ENCODE measurements around the gene RANBP10. TPM values are rescaled to one million over a fixed set of nuclear protein-coding genes. Genes with fewer than 3 reads are reported as not detected.

The RANBP10 gene
- polyA plus RNA-seq, 1 donor, result 18.0 TPM

DNA sequence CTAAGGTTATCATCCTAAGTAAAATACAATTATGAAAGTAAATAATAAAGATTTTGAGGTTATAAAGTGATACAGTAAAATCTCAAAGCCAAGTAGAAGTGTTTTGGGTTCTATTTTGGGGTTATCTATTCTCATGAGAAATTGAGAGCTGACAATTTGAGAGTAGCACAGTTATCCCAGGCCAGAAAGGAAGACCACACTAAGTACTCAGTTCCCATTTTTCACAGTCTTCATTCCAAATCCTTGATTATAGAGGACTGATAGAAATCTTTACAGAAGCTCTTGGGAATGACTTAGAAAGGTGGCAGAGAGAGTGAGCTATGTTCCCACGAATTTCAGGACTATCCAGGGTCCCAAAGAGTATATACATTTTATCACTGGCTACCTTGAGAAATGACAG is 91.8 kb downstream of the RANBP10 start:
- WGBS (ENCODE audit: insufficient coverage, low lambda C conversion rate), result no CpG with 5 or more reads among the region's 1 CpG
- Histone ChIP-seq H3K27ac (ENCODE audit: low read length) (no peak overlapping the region), H3K4me3 (ENCODE audit: low read length) (no peak overlapping the region), H3K36me3 (ENCODE audit: control insufficient read depth, insufficient read depth, low read length) (no peaks in the 10 kb centered on the region), H3K27me3 (ENCODE audit: control insufficient read depth, insufficient read depth, low read length) (peaks cover 64% of the 10 kb centered on the region), H3K4me1 (ENCODE audit: control insufficient read depth, insufficient read depth, low read length) (peaks cover 7% of the 10 kb centered on the region), H3K9me3 (ENCODE audit: control insufficient read depth, low read depth, low read length) (no peaks in the 10 kb centered on the region)
- DNase-seq, result no peak

DNA sequence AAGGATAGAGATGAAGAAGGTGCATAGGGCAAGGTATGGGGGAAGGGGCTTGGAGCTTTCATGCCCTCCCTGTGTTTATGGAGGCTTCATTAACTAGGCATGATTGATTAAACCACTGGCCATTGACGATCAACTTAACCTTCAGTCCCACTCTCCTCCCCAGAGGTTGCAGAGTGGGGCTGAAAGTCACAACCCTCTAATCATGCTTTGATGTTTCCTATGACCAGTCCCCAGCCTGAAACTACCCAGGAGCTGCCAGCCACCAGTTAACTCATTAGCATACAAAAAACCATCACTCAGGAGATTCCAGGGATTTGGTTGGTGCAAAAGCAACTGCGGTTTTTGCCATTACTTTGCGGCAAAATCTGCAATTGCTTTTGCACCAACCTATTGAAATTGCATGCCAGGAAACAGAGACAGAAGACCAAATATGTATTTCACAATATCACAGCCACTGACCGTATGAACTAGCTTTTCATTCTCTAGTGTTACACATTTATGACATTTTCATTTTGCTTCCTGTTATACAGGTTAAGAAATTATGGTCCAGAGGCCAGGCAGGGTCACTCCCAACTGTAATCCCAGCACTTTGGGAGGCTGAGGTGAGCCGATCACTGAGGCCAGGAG is 92.6 kb downstream of the RANBP10 start:
- Histone ChIP-seq H3K9me3 (ENCODE audit: control insufficient read depth, low read depth, low read length) (no peaks in the 10 kb centered on the region), H3K27me3 (ENCODE audit: control insufficient read depth, insufficient read depth, low read length) (peaks cover 68% of the 10 kb centered on the region), H3K27ac (ENCODE audit: low read length) (no peak overlapping the region), H3K4me1 (ENCODE audit: control insufficient read depth, insufficient read depth, low read length) (peaks cover 7% of the 10 kb centered on the region), H3K36me3 (ENCODE audit: control insufficient read depth, insufficient read depth, low read length) (no peaks in the 10 kb centered on the region), H3K4me3 (ENCODE audit: low read length) (no peak overlapping the region)
- WGBS (ENCODE audit: insufficient coverage, low lambda C conversion rate), result no CpG with 5 or more reads among the region's 5 CpGs
- no peak for DNase-seq

DNA sequence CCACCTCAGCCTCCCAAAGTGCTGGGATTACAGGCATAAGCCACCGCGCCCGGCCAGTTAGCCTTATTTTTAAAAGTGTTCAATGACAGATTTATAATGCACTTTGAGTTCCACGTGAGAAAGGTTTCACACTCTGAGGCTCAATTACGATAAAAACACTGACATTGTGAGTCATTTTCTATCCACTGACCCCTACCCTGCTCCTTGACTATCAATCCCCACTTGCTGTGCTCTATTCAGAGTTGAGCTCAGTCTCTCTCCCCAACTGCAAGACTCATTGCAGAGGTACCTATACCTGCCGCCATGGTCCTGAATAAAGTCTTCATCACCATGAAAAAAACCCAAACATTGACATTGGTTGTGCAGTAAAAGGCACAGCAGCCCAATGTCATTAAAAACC is 95.8 kb downstream of the RANBP10 start:
- no peak for DNase-seq
- Histone ChIP-seq H3K4me1 (ENCODE audit: control insufficient read depth, insufficient read depth, low read length) (peaks cover under 1% of the 10 kb centered on the region), H3K9me3 (ENCODE audit: control insufficient read depth, low read depth, low read length) (no peaks in the 10 kb centered on the region), H3K27me3 (ENCODE audit: control insufficient read depth, insufficient read depth, low read length) (peaks cover 62% of the 10 kb centered on the region), H3K4me3 (ENCODE audit: low read length) (no peak overlapping the region), H3K27ac (ENCODE audit: low read length) (no peak overlapping the region), H3K36me3 (ENCODE audit: control insufficient read depth, insufficient read depth, low read length) (no peaks in the 10 kb centered on the region)
- WGBS (ENCODE audit: insufficient coverage, low lambda C conversion rate), result 60% methylated on average over 1 of the region's 6 CpGs

DNA sequence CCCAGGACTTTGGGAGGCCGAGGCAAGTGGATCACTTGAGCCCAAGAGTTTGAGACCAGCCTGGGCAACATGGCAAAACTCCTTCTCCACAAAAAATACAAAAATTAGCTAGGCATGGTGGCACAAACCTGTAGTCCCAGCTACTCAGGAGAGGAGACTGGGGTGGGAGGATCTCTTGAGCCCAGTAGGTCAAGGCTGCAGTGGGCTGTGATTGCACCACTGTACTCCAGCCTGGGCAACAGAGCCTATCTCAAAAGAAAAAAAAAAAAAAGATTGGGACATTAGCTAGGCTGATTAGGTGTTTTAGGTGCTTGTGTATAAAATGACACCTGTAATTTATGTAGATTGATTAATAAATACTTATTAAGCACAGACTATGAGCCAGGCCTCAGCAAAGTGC is 97.3 kb downstream of the RANBP10 start:
- no peaks in the 10 kb centered on the region for H3K9me3 ChIP-seq (ENCODE audit: control insufficient read depth, low read depth, low read length)
- H3K27me3 ChIP-seq (ENCODE audit: control insufficient read depth, insufficient read depth, low read length), result peaks cover 60% of the 10 kb centered on the region
- H3K27ac ChIP-seq (ENCODE audit: low read length), result no peak overlapping the region
- H3K4me1 ChIP-seq (ENCODE audit: control insufficient read depth, insufficient read depth, low read length), result no peaks in the 10 kb centered on the region
- DNase-seq, result no peak
- H3K36me3 ChIP-seq (ENCODE audit: control insufficient read depth, insufficient read depth, low read length), result no peaks in the 10 kb centered on the region
- WGBS (ENCODE audit: insufficient coverage, low lambda C conversion rate), result no CpG with 5 or more reads among the region's 1 CpG
- H3K4me3 ChIP-seq (ENCODE audit: low read length), result no peak overlapping the region

DNA sequence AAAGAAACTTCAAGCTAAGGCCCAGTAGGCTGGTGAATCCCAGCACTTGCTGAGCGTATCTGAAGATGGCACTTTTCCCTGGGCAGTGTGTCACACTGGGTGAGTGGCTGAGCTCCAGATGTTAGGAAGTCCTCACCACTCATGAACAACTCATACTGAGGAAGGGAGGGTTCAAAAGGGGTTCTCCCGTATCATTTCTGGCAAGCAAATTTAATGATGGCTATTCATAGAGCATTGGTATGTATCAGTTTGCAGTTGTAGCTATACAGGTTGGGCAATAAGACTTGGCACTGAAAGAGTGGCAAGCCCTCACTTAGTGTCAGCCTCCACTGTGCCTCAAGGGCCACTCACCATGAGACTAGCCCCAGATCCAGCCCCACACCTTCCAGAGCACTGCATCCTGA is 98.0 kb downstream of the RANBP10 start:
- Histone ChIP-seq H3K27me3 (ENCODE audit: control insufficient read depth, insufficient read depth, low read length) (peaks cover 57% of the 10 kb centered on the region), H3K4me3 (ENCODE audit: low read length) (no peak overlapping the region), H3K27ac (ENCODE audit: low read length) (no peak overlapping the region), H3K4me1 (ENCODE audit: control insufficient read depth, insufficient read depth, low read length) (no peaks in the 10 kb centered on the region), H3K36me3 (ENCODE audit: control insufficient read depth, insufficient read depth, low read length) (no peaks in the 10 kb centered on the region), H3K9me3 (ENCODE audit: control insufficient read depth, low read depth, low read length) (no peaks in the 10 kb centered on the region)
- no CpG with 5 or more reads among the region's 2 CpGs for WGBS (ENCODE audit: insufficient coverage, low lambda C conversion rate)
- DNase-seq, result no peak

DNA sequence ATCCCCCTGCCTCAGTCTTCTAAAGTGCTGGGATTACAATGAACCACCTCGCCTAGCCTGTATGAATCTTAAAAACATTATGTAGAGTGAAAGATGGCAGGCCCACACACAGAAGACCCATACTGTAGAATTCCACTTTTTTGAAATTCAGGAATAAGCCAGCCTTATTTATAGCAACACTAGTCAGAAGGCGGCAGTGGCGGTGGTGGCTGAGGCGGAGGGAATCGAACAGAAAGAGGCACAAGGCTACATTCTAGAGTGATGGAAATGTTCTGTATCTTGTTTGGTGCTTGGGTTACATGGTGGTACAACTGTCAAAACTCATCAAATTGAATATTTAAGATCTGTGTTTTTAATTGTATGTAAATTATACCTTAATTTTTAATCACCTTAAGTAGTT is 98.6 kb downstream of the RANBP10 start:
- Histone ChIP-seq H3K9me3 (ENCODE audit: control insufficient read depth, low read depth, low read length) (no peaks in the 10 kb centered on the region), H3K36me3 (ENCODE audit: control insufficient read depth, insufficient read depth, low read length) (no peaks in the 10 kb centered on the region), H3K4me1 (ENCODE audit: control insufficient read depth, insufficient read depth, low read length) (no peaks in the 10 kb centered on the region), H3K27me3 (ENCODE audit: control insufficient read depth, insufficient read depth, low read length) (peaks cover 52% of the 10 kb centered on the region), H3K27ac (ENCODE audit: low read length) (no peak overlapping the region), H3K4me3 (ENCODE audit: low read length) (no peak overlapping the region)
- WGBS (ENCODE audit: insufficient coverage, low lambda C conversion rate), result no CpG with 5 or more reads among the region's 5 CpGs
- DNase-seq, result no peak

DNA sequence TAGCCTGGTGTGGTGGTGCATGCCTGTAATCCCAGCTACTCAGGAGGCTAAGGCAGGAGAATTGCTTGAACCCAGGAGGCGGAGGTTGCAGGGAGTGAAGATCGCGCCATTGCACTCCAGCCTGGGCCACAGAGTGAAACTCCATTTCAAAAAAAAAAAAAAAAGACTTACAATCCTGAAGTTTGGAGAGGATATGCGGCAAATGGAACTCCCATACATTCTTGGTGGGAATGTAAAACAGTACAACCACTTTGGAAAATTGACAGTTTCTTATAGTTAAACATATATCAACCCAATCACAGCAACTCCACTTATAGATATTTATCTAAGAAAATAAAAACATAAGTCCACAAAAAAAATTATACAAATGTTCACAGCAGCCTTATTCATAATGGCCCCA is 99.2 kb downstream of the RANBP10 start:
- peaks cover 53% of the 10 kb centered on the region for H3K27me3 ChIP-seq (ENCODE audit: control insufficient read depth, insufficient read depth, low read length)
- DNase-seq, result no peak
- no peaks in the 10 kb centered on the region for H3K9me3 ChIP-seq (ENCODE audit: control insufficient read depth, low read depth, low read length)
- no peaks in the 10 kb centered on the region for H3K4me1 ChIP-seq (ENCODE audit: control insufficient read depth, insufficient read depth, low read length)
- H3K27ac ChIP-seq (ENCODE audit: low read length), result no peak overlapping the region
- H3K36me3 ChIP-seq (ENCODE audit: control insufficient read depth, insufficient read depth, low read length), result no peaks in the 10 kb centered on the region
- WGBS (ENCODE audit: insufficient coverage, low lambda C conversion rate), result no CpG with 5 or more reads among the region's 4 CpGs
- H3K4me3 ChIP-seq (ENCODE audit: low read length), result no peak overlapping the region

DNA sequence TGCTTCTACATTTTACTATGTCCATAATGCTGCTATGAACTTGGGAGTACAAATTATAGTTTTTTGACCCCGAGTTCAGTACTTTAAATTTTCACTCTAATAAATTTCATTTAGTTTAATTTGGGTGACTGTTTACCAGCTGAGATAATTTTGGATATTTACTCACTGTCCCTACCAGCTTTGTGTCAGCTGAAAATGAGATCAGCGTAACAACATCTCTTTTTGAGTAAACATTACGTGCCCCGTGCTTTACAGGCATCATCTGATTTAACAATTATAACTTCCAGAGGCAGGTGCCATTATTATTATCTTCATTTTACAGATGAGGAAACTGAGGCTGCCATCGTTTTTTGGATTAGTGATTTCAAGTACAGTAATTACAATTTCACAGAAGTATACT is 102.2 kb downstream of the RANBP10 start:
- no peak overlapping the region for H3K4me3 ChIP-seq (ENCODE audit: low read length)
- no peaks in the 10 kb centered on the region for H3K4me1 ChIP-seq (ENCODE audit: control insufficient read depth, insufficient read depth, low read length)
- no peak overlapping the region for H3K27ac ChIP-seq (ENCODE audit: low read length)
- no peak for DNase-seq
- H3K9me3 ChIP-seq (ENCODE audit: control insufficient read depth, low read depth, low read length), result peaks cover 5% of the 10 kb centered on the region
- H3K27me3 ChIP-seq (ENCODE audit: control insufficient read depth, insufficient read depth, low read length), result peaks cover 31% of the 10 kb centered on the region
- WGBS (ENCODE audit: insufficient coverage, low lambda C conversion rate), result 83% methylated on average over 1 of the region's 5 CpGs
- H3K36me3 ChIP-seq (ENCODE audit: control insufficient read depth, insufficient read depth, low read length), result no peaks in the 10 kb centered on the region

DNA sequence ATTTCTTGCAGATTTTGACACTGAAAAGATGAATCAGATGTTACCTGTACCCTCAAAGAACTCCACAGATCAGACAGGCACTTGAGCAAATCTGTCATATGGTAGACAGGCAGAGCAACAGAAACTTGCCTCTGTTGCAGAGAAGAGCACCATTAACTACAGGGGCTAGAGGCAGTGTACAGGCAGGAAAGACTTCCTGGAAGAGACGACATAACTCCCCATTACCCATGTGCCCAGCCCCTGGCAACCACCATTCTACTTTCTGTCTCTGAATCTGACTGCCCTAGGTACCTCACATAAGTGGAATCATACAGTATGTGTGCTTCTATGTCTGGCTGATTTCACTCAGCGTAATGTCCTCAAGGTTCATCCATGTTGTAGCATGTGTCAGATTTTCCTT is 102.7 kb downstream of the RANBP10 start:
- no CpG with 5 or more reads among the region's 2 CpGs for WGBS (ENCODE audit: insufficient coverage, low lambda C conversion rate)
- peaks cover 26% of the 10 kb centered on the region for H3K27me3 ChIP-seq (ENCODE audit: control insufficient read depth, insufficient read depth, low read length)
- H3K27ac ChIP-seq (ENCODE audit: low read length), result no peak overlapping the region
- H3K36me3 ChIP-seq (ENCODE audit: control insufficient read depth, insufficient read depth, low read length), result no peaks in the 10 kb centered on the region
- no peak for DNase-seq
- H3K4me3 ChIP-seq (ENCODE audit: low read length), result no peak overlapping the region
- H3K4me1 ChIP-seq (ENCODE audit: control insufficient read depth, insufficient read depth, low read length), result no peaks in the 10 kb centered on the region
- H3K9me3 ChIP-seq (ENCODE audit: control insufficient read depth, low read depth, low read length), result peaks cover 5% of the 10 kb centered on the region

DNA sequence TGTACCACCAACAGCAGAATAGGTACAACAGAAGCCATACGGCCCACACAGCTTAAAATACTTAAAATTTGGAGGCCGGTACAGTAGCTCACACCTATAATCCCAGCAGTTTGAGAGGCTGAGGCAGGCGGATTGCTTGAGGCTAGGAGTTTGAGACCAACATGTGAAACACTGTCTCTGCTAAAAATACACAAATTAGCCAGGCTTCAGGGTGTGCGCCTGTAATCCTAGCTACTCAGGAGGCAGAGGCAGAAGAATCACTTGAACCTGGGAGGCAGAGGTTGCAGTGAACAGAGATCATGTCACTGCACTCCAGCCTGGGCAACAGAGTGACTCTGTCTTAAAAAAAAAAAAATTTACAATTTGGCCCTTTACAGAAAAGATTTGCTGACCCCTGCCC is 104.2 kb downstream of the RANBP10 start:
- no CpG with 5 or more reads among the region's 4 CpGs for WGBS (ENCODE audit: insufficient coverage, low lambda C conversion rate)
- DNase-seq, result no peak
- no peak overlapping the region for H3K27ac ChIP-seq (ENCODE audit: low read length)
- H3K9me3 ChIP-seq (ENCODE audit: control insufficient read depth, low read depth, low read length), result peaks cover 5% of the 10 kb centered on the region
- H3K4me3 ChIP-seq (ENCODE audit: low read length), result no peak overlapping the region
- peaks cover 18% of the 10 kb centered on the region for H3K27me3 ChIP-seq (ENCODE audit: control insufficient read depth, insufficient read depth, low read length)
- H3K36me3 ChIP-seq (ENCODE audit: control insufficient read depth, insufficient read depth, low read length), result no peaks in the 10 kb centered on the region
- H3K4me1 ChIP-seq (ENCODE audit: control insufficient read depth, insufficient read depth, low read length), result peaks cover 12% of the 10 kb centered on the region

DNA sequence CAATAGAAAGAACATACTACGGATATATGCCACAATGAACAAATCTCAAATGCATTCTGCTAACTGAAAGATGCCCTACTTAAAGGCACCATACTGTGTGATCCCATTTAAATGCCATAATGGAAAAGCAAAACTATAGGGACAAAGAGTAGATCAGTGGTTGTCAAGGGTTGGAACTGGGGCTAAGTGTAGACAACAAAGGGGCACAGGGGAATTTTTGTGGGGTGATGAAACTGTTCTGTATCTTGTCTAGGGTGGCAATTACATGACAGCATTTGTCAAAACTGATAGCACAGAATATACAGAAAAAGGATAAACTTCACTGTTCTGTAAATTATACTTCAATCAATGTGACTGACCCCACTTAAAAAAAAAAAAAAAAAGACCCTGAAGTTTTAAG is 104.9 kb downstream of the RANBP10 start:
- Histone ChIP-seq H3K36me3 (ENCODE audit: control insufficient read depth, insufficient read depth, low read length) (no peaks in the 10 kb centered on the region), H3K9me3 (ENCODE audit: control insufficient read depth, low read depth, low read length) (peaks cover 5% of the 10 kb centered on the region), H3K27me3 (ENCODE audit: control insufficient read depth, insufficient read depth, low read length) (peaks cover 18% of the 10 kb centered on the region), H3K4me1 (ENCODE audit: control insufficient read depth, insufficient read depth, low read length) (peaks cover 17% of the 10 kb centered on the region), H3K4me3 (ENCODE audit: low read length) (no peak overlapping the region), H3K27ac (ENCODE audit: low read length) (no peak overlapping the region)
- DNase-seq, result no peak
- 100% methylated on average over 1 of the region's 1 CpG for WGBS (ENCODE audit: insufficient coverage, low lambda C conversion rate)
